Measurements from ENCODE around the gene PRR15L.
"Not testable (repeated sequence)": the region's sequence is repeated elsewhere in the genome, so short reads cannot be mapped to it uniquely, and the experiment has no call there.

The PRR15L gene

DNA sequence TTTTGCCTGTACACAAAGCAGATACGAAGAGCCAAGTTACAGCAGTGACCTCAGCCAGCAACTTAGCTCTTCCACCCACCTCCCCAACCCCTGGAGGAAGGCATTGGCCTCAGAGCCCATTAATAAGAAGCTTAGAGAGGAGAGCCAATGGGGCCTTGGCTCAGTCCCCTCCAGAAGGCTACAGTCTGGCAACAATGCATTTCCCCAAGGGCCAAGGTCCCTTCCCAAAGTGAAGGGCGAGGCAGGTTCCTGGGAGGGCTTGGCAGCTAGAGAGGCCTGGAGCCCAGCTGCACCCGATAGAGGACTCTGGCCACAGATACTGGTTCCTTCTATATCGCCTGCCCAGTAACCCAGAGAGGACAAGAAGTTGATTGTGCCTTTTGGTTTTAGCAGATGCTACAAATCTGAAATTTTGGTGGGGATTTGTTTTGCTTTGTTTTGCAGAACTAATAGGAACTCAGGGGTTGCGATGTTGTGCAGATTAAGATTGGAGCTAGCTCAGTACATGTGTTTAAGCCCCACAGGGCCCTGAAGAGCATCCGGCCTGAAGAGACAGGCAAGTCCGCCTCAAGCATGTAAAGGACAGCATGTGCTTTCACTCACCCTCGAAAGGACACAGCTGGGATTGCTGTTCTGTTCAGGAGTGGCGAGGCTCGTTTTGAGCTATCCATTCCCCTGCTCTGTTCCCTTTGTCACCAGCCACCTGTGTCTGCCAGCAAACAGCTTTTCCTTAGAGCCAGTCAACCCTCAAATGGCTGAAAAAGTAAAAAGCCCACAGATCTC is 28.3 kb downstream of the PRR15L start:
- no peak for DNase-seq

DNA sequence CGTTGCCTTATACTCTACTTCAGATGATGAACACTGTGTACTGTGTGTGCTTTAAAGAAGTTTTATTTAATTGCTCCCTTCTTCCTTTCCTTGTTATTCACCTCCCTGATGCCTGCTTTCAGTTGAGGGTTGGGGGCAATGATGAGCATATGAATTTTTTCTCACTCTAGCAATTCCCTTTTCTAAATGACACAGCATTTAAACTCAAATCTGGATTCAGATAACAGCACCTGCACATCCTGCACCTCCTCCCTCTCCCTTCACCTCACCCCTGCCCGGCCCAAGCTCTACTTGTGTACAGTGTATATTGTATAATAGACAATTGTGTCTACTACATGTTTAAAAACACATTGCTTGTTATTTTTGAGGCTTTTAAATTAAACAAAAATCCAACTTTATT is 29.3 kb downstream of the PRR15L start:
- DNase-seq = no peak

DNA sequence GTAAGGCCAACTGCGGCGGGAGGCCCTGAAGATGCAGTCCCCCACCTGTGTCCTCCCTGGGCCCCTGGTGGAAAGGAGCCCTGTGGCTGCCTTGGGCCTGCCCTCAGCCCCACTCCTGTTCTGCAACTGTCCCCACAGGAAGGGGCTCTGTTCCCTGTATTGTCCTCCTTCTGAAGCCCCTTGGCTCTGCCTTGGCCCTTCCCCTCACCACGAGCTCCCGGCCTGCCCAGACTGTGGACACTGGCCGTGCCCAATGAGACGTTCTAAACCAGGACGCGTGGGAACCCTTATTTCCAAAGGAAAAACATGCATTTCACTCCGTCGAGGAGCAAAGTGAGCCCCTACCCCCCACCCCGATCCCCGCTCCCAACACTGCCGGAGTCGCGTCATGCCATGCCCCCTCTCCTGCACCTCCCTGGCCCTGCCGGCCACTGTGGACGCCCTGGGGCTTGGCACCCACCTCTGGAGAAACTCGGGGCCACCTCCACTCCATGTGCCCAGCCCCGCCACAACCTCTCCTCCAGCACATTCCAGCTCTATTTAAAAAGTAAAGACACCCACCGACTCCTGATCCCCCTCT is 29.8 kb downstream of the PRR15L start:
- no peak for DNase-seq

DNA sequence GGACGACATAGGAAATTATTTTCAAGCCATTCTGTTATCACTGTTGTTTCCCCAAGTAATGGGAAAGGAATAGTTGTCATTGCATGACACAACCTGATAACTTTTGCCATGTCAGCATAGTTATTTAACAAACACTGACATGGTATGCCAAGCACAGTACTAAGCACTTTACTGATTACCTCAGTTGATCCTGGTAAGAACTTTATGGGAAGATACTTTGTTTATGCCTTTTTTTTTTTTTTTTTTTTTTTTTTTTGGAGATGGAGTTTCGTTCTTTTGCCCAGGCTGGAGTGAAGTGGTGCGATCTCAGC is 32.0 kb downstream of the PRR15L start:
- DNase-seq = no peak

DNA sequence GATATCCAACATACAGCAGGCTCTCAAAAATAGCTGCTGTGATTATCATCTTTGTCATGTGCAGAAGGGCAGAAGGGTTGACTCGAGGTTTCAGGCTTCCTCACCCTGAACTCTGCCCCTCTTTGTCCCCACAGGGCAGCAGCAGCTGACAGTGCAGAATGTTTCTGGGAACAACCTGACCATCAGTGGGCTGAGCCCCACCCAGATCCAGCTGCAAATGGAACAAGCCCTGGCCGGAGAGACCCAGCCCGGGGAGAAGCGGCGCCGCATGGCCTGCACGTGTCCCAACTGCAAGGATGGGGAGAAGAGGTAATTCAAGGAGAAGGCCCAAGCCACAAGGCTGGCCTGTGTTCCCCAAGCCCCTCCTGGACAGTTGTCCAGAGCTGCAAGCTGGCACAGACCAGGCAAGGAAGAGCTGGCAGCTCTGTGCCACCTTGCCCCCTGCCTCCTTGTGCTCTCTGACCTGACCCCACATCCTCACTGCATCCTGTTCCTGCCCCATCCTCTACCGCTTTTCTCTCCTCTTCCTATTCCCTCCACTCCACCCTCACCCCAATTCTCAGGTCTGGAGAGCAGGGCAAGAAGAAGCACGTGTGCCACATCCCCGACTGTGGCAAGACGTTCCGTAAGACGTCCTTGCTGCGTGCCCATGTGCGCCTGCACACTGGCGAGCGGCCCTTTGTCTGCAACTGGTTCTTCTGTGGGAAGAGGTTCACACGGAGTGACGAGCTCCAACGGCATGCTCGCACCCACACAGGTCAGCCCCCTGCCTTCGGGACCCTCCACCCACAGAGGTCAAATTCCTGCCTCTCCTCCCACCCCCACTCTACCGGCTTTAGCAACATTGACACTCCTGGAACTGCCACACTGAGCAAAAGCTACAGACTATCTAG is 32.7 kb downstream of the PRR15L start:
- DNase-seq = no peak

DNA sequence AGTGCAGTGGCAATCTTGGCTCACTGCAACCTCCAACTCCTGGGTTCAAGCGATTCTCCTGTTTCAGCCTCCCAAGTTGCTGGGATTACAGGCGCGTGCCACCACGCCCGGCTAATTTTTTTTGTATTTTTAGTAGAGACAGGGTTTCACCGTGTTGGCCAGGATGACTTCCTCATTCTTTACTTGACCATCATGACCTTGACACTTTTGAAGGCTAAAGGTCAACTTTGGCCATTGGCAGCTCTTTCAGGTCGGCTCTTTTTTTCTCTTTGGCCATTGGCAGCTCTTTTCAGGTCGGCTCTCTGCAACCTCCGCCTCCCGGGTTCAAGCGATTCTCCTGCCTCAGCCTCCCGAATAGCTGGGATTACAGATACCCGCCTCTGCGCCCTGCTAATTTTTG is 37.8 kb downstream of the PRR15L start:
- DNase-seq = not testable (repeated sequence)

DNA sequence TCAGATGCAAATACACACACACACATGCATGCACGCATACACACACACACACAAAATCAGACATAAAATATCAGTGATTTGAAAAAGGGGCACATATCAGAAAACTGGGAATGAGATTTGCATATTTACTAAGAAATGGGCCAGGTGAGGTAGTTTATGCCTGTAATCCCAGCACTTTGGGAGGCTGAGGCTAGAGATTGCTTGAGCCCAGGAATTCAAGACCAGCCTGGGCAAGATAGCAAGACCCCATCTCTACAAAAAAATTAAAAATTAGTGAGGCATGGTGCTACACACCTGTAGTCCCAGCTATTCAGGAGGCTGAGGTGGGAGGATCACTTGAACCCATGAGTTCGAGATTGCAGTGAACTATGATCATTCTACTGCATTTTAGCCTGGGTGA is 38.7 kb downstream of the PRR15L start:
- DNase-seq = no peak

DNA sequence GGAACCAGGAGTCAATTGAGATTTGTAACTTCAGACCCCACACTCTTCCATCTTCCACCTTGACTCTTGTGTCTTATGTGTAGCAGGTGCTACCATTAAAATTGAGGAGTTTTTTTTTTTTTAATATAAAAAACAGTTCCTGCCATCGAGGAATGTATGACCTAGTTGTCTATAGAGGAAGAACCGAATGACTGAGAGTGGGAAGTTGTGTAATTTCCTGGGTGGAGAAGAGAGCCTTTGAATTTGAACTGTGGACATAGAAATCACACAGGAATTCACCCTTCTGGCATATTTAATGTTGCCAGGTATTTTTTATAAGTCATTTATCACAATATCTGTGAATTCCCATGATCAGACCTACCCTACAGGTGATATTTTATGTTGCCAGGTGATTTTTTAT is 39.7 kb downstream of the PRR15L start:
- DNase-seq = no peak

DNA sequence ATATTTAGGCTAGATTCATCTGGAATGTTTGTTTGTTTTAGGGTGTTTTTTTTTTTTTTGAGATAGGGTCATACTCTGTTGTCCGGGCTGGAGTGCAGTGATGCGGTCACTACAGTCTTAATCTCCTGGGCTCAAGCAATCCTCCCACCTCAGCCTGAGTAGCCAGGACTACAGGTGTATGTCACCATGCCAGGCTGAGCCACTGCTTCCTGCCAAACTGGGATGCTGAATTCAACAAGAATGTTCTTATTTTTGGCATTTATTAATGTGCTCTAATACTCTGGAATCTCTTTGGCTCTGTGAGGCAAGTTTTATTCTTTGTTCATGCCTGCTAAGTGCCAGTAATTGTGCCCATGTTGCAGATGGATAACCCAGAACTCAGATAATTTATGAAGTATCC is 40.1 kb downstream of the PRR15L start:
- no peak for DNase-seq

DNA sequence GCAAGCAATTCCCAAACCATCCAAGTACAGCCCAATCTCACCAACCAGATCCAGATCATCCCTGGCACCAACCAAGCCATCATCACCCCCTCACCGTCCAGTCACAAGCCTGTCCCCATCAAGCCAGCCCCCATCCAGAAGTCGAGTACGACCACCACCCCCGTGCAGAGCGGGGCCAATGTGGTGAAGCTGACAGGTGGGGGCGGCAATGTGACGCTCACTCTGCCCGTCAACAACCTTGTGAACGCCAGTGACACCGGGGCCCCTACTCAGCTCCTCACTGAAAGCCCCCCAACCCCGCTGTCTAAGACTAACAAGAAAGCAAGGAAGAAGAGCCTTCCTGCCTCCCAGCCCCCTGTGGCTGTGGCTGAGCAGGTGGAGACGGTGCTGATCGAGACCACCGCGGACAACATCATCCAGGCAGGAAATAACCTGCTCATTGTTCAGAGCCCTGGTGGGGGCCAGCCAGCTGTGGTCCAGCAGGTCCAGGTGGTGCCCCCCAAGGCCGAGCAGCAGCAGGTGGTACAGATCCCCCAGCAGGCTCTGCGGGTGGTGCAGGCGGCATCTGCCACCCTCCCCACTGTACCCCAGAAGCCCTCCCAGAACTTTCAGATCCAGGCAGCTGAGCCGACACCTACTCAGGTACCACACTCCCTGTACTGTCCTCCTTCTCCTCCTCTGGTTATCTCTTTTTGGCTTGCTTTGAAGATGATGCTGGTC is 41.0 kb downstream of the PRR15L start:
- no peak for DNase-seq

DNA sequence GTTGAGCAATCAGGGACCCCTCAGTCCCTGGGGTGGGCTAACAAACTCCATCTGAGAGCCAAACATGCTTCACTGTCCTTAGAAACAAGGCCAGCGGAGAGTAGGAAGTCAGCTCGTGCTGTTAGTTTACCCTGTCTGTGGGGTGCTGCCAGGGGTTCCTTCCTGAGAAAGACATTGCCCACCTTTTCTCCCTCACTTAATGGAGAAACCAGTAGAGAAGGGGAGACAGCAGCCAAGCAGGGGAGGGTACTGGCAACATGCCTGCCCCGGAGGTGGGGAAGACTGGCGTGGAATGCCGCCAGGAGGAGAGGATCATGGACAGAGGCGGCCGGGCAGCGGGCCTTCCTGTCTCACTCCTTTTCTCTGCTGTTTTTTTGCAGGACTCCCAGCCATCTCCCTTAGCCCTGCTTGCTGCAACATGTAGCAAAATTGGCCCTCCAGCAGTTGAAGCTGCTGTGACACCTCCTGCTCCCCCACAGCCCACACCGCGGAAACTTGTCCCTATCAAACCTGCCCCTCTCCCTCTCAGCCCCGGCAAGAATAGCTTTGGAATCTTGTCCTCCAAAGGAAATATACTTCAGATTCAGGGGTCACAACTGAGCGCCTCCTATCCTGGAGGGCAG is 41.8 kb downstream of the PRR15L start:
- no peak for DNase-seq

DNA sequence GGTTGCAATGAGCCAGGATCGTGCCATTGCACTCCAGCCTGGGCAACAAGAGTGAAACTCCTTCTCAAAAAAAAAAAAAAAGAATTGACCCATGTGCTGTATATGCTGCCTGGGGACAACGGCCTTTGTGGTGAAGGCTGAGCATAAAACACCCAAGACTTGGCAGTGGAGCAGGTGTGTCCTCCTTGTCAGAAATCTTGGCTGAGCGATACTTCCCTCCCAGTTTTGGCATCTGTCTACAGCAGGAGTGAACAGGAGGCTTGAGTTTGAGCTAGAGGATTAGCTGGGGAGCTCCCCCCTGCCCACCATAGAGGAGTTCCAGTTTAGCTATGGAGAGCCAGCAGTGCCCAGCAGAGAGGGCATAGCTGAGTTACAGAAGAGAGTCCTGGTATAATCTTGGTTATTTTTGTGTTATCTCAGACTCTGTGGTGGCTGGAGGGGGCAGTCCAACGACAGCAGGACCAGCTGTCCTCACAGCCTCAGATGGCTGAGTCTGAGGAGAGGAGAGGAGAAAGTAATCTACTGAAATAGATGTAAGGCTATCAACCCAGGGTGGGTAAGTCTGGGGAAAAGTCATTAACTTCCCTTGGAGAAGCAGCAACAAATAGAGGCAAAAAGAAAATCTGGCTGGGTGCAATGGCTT is 43.3 kb downstream of the PRR15L start:
- DNase-seq = peak; percentile 68 to 71

DNA sequence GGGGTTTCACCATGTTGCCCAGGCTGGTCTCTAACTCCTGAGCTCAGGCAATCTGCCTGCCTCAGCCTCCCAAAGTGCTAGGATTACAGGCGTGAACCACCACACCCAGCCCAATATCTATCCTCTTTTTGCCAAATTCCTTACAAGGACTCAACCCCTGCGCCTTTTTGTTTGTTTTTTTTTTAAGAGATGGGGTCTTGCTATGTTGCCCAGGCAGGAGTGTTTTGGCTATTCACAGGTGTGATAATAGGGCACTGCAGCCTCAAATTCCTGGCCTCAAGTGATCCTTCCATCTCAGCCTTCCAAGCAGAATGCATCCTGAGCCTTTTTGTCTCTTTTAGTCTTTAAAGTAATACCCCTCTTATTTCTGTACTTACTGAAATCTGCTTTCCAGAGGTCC is 44.6 kb downstream of the PRR15L start:
- no peak for DNase-seq

DNA sequence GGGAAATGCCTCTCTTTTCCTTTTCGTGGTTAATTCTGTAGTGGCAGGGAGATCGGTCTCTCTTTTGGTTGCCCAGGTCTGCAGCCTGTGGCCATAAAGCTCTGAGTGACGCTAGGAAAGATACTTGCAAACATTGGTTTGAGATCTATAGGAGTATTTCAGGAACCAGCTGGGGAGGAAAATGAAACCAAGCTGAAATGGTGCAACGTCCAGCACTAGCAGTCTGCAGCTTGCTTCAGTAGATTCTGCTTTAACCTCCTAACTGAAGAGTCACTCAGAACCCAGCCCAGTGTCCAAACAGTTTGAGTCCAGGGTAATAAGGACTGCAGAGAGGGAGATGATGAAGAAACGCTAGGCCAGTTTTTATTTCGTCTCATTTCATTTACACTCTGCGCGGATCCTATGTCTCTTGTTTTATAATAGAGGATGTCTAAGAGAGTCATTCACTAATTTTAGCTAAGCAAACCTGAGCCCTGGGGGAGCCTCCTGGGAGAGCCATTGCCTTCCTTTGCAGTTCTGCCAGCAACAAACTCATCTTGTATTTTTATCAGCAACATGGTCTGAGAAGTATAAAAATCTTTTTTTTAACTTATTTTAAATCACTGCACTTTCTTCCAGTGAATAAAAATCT is 49.6 kb downstream of the PRR15L start:
- no peak for DNase-seq

DNA sequence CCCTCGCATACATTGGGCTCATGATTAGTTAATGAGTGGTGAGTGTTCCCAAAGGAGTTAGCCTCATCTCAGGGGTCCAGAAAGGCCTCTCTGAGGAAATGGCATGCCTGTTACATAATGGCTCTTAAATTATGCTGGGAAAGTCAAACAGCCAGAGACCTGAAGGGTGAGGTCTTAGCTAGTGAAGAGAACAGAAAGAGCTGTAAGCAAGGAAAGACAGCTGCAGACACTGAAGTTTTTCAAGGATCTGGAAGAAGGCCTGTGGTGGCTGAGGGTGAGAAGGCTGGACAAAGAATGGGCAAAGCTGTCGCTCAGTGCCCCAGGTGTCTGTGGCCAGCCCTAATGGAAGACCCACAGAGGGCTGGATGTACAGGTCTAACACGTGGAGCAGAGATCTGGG is 51.2 kb downstream of the PRR15L start:
- DNase-seq = no peak

DNA sequence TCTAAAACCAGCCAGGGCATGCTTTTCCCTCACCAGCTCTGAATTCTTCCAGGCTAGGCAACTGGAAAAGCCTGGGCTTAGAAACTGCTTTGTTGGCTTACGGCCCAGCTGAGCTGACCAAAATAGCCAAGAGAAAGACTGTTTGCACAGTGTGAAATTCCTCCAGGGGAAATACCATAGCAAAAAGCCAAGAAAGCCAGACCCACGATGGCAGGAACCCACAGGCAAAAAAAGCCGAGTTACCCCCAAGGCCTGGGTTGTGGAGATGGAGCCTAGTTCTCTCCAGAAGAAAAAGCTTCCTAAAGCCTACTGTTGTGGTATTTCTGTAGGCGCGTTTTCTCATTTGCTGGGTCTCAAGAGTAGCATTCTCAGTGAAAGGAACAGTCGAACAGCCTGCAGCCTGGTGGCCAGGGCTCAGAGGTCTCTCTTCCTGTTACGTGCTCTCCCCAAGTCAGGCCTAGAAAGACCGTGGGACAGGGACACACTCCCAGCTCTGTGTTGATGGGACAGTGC is 52.4 kb downstream of the PRR15L start:
- no peak for DNase-seq

DNA sequence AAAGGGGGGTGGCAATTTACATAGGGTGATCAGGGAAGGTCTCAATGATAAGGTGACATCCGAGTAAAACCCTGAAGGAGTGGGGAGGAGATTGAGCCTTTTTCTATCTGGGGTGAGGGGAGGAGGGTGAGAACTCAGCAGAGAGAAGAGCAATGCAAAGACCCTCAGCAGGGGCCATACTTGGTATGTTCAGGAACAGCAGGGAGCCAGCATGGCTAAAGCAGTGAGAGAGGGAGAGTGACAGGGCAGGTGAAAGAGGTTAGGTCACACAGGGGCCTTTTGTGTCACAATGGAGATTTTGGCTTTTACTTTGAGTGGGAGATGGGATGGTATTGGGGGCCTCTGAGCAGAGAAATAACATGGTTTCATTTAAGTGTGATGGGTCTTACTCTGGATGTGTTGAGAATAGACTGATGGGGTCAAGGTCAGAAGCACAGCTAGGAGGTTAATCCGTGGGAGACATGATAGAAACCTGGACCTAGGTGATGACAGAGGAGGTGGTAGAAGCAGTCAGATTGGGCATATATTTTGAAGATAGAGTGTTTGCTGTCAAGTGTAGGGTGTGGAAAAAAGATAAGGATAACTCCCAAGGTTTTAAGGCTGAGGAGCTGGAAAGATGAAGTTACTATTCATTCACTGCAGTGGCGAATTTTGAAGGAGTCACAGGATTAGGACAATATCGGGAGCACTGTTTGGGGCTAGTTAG is 55.5 kb downstream of the PRR15L start:
- no peak for DNase-seq
